NCI-H345 treated with DMSO at 0.1 percent for 48 hours (cell line): ENCODE data around the gene CFL1.
"Not testable (repeated sequence)": the region's sequence is repeated elsewhere in the genome, so short reads cannot be mapped to it uniquely, and the experiment has no call there.

Source experiments
- DNase-seq: peaks from one replicate; lab custom pipeline; 2025; ENCODE audit not compliant: unreplicated experiment; lab: John Stamatoyannopoulos, UW

The CFL1 gene

DNA sequence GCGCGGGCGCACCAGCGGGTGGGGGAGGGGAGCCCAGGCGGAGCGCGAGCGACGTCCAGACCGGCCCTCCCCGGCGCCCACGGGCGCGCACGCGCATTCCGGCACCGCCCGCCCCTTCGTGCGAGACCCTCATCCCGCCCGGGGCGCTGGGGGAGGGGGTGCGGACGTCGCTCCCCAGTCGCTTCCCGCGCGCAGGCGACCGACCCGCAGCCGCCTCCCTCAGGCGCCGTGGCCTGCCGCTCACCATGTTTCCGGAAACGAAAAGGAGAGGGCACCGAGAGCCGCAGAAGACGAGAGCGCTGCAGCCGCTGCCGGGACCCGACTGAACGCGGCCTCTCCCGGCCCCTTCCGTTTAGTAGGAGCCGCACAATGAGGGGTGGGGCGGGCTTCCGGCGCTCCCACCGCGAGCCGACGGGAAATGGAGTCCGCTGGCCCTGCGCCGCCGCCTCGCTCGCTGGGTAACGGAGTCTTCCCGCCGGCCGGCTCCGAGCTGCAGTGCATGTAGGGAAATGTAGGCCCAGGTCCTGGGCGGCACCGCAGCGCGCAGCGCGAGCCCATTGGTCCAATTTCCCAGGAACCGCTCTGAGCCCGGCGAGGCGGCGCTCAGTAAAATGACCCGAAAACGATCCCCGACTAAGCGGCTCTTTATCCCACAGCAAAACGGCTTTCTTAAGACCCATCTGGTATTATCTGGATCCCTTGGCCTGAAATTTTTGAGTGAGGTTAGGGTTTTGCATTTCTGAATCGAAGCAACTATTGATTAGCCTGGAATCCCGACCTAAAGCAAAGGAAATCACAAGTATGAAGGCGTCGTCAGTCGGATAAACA, at the start of gene CFL1:
CFL1 (minus strand) TSS at position 328 of the 828 bp plus-strand sequence; CDS start at position 247, 81 bp downstream.
- peak; percentile 97 for DNase-seq

DNA sequence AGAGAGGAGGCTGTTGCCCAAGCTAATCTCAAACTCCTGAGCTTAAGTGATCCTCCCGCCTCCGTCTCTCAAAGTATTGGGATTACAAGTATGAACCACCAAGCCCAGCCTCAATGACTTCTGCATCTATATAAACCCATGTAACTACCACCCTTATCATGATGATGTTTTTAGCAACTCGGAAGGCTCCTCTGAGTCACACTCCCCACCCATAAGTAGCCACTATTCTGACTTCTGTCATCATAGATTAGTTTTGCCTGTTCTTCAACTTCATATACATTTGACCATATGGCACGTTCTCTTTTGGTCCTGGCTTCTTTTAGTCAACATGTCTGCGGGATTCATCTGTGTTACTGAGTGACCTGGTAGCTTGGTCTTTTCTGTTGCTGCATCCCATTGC, 48.6 kb upstream of the CFL1 start:
- DNase-seq, result no peak

DNA sequence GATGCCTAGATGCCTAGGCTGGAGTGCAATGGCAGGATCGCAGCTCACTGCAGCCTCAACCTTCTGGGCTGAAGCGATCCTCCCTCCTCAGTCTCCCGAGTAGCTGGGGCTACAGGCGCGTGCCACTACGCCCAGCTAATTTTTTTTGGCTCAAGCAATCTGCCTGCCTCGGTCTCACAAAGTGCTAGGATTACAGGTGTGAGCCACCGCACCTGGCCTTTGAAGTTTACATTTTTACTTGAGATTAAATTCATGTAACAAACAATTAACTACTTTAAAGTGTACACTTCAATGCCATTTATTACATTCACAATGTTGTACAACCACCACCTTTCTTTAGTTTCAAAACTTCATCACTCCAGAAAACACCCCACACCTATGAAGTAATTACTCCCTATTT, 45.7 kb upstream of the CFL1 start:
- DNase-seq, result no peak

DNA sequence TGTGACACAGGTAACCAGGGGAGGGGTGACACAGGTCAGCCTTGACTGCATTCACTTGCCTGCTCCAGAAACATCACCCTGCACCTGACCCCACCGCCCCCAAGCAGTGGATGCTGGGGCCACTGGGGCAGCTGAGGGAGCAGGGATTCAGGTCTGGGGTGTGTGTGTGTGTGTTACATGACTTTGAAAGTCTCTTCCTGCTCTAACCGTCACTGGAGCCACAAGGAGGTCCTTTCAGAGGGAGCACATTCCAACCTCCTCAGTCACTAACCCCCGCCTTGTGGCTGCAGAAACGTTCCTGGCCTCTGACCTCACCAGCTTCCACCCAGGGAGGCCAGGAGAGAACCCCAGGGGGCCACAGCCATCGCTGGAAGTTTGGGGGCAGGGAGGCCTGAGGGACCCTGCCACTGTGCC, 45.1 kb upstream of the CFL1 start:
- no peak for DNase-seq

DNA sequence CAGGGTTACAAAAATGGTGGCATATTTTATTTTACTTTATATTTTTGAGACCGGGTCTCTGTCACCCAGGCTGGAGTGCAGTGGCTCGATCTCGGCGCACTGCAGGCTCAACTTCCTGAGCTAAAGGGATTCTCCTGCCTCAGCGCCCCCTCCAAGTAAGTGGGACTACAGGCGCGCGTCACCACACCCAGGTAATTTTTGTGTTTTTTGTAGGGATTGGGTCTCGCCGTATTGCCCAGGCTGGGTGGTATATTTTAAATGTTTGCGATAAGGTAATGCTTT, 42.9 kb upstream of the CFL1 start:
- no peak for DNase-seq

DNA sequence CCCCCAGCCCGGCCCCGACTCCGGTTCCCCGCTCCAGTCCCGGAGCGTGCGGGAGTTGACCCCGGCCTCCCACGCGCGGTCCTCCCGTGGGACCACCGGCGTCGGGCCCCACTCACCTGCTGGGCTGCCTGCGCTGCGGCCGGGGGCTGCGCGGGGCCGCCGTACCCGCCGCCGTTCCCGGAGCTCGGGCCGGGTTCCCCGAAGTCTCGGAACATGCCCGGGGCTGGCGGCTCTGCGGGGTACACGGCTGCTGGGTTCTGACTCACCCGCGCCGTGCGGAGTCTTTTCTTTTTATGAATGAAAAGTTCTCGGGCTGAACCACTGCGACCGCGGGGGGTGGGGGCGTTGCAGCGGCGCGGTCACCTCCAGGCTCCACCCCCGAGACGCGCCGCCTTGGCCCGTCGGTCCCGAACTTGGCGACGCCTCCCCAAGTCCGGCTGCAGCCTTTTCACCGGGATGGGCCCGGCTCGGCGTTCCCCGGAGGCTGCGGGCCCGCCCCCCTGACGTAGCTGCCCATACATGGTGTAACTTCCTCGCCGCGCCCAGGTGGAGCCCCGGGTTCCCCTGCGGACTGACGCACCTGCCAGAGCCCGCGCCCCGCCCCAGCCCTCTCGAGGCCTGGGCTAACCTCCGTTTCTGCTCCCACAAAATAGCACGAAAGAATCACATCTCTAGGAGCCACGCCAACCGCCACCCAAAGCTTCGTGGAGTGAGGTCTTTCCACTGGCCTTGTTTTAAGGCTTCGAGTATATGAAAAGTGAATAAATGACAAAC, 42.3 kb upstream of the CFL1 start, which contains the start of gene FOSL1:
FOSL1 (minus strand) TSS at position 264 of the 774 bp plus-strand sequence; CDS start at position 215, 49 bp downstream.
- peak; percentile 30 for DNase-seq

DNA sequence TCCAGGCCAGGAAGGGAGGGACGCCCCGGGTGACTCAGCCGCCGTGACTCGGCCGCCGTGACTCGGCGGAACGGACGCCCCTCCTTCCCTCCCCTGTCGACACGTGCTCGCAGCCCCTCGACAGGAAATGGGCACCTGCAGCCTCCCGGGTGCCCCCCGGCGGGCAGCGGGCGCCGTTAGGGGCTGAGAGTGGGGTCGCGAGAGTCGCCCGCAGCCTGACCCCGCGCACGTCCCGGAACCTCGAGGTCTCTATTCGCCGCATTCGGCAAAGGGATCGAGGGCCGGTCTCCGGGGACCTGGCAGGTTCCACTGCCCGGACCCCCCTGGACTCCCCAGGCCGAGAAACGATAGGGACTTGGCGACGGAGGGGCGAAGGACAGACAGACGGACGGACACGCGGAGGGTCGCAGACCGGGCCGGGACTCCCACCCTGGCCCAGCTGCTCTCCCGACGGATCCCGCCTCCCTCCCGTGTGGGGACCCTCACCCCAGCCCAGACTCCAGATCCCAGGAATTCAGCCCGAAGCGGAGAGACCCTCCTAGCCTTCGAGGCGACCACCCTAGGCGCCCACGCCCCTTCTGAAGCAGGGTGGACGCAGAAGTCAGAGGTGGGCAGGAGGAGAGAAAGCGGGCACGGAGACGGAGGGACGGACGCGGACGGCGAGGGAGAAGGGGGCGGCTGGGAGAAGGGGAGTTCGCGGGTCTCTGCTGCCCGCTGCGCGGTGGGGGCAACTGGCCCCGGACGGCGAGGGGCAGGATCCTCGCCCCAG, 41.6 kb upstream of the CFL1 start:
- DNase-seq, result no peak

DNA sequence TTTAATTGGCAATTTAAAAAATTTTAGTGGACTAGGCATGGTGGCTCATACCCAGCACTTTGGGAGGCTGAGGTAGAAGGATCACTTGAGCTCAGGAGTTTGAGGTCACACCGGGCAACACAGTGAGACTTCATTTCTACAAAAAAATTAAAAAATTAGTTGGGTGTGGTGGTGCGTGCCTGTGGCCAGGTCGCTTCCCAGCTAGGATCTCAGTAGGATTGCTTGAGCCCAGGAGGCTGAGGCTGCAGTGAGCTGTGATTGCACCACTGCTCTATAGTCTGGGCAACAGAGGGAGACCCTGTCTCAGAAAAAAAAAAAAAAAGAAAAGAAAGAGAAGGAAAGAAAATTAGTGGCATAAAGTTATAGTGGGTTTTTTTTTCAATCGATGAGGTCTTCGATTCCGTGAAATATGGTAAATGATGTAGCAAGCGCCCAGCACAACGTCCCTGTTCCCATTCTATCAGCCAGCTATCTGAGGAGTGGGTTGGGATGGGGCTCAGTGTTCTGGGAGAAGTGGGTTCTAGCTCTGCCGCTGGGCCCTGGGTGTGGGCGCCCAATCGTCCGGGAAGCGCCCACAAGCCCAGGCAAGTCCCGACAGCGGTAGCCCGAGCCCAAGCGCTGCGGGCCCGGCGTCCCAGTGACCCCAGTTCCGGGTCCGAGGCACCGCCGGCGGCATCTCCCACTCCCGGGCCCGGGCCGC, 40.8 kb upstream of the CFL1 start:
- DNase-seq, result no peak

DNA sequence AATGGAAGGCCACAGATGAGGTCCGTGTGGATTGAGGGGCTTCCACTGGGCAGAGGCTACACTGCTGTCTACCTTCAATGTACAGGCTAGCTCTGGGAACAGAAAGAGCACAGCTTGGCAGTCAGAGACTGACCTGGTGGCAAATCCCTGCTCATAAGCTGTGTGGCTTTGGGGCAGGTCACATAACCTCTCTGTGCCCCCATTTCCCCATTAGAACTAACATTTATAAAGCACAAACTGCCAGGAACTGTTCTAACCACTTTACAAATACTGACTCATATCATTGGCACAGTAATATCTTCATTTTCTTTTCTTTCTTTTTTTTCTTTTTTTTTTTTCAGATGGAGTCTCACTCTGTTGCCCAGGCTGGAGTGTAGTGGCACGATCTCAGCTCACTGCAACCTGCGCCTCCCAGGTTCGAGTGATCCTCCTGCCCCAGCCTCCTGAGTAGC, 39.1 kb upstream of the CFL1 start:
- DNase-seq, result no peak

DNA sequence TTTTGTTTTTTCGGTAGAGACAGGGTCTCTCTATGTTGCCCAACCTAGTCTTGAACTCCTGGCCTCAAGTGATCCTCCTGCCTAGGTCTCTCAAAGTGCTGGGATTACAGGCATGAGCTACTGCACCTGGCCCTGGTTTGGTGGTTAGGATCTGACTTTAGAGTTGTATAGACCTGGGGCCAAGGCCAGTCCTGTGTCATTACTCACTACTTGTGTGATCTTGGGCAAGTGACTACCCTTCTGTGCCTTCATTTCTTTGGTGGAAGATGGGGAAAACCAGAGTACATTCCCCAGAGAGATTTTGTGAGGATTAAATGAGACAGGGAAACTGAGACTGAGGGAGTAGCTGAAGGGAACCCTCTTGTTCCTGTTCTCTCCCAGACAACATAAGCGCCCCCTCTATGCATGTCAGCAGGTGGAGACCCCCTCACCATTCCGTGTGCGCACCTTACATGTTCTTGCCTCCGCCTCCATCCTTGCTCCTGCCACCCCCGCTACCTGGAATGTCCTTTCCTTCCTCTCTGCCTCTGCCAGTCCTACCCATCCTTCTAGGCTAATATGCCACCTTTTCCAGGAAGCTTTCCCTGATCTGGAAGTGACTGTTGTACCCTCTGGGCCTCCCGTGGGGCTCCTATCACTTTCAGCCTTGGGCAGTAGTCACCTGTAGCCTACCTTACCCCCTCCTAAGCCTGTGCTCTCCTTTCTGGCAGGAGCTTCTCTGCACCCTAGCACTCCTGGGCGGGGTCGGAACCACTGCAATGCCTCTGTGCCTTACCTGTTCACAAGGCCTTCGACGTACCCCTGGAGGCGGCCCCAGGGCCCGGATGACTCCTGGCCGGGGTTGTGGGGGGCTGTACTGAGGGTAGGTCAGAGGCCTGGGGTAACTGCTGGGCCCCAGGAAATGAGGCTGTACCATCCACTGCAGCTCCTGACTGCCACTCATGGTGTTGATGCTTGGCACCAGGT, 38.3 kb upstream of the CFL1 start:
- DNase-seq, result no peak

DNA sequence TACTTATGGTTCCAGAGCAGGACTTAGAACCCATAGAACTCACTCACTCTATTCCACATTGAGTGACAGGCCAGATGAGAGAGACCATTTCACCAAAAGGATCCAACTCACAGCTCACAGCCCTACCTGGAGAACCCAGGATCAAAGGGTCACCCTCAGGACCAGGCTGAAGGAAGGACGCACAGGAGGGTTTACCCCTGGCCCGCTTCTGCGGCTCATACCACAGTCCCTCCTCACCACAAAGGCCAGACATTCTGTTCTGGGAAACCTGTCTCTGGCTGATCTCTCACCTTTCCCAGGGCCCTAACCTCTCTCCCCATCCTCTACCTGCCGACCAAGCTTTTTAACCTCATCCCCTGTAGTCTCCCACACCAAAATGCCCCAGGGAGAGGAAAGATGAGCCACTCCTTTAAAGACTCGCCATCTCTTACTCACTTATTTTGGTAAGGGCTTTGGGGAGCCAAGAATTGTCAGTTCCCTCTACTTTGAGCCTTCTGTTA, 37.6 kb upstream of the CFL1 start:
- no peak for DNase-seq

DNA sequence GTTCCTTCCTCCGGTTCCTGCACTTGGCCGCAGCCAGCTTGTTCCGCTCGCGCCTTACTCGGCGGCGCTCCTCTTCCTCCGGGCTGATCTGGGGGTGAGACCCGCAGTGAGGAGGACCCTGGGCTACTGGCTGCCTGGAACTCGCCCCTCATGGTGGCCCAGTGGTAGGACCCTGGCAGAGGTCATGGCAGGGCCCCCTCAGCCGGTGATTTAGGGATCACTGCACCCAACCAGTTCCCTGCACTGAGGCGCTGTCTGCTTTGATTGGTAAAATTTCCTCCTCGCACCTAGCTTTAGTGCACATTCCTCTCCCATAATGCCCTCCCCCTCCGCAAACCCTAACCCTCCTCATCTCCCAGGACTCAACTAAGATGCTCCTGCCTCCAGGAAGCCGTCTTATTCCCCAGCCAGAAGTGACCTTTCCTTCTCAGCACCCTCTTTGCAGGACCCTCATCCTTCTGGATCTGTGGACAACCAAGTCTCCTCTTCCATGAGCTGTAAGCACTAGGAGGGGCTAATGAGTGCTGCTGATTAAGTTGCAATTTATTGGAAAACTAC, 36.1 kb upstream of the CFL1 start:
- DNase-seq, result no peak

DNA sequence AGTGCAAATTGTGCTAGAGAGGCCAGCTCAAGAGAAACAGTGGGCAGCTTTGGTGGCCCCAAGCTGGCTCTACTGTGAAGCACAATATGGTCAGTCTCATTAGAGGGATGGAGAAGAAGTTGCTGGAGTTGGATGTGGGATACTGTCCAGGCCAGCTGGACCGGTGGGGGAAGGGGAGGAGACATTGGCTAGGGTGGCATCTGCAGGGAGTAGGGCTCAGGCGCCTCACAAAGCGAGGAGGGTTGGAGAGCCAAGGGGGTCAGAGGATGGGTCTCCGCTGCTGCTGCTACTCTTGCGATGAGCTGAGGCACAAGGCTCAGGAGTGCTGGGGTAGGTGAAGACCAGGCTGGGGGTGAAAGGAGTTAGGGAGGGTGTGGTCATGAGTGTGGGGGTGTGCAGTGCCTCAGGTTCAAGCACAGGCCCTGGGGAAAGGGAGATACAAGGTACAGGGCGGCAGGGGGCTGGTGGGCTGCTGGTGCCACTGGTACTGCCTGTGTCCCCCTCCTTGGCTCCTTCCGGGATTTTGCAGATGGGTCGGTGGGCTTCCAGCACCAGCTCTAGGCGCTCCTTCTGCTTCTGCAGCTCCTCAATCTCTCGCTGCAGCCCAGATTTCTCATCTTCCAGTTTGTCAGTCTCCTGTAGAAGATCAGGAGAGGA, 34.8 kb upstream of the CFL1 start:
- DNase-seq, result no peak

DNA sequence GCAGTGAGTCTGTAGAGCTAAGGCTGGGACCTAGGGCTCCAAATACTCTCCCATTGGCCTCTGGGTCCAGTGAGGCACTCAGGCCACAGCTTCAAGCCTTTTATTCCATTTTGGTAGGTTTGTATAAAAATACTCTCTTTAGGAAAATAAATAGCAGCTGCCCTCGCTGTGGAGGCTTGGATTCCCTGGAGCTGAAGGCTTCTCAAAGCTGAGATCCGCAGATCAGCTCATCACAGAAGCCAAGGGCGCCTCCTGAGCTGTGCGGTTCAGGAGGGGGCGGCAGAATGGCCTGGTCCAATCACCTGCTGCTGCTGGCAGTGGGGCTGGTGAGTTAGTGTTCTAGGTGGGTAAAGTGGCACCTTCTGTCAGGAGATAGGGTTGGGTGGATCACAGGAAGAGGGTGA, 34.2 kb upstream of the CFL1 start:
- not testable (repeated sequence) for DNase-seq

DNA sequence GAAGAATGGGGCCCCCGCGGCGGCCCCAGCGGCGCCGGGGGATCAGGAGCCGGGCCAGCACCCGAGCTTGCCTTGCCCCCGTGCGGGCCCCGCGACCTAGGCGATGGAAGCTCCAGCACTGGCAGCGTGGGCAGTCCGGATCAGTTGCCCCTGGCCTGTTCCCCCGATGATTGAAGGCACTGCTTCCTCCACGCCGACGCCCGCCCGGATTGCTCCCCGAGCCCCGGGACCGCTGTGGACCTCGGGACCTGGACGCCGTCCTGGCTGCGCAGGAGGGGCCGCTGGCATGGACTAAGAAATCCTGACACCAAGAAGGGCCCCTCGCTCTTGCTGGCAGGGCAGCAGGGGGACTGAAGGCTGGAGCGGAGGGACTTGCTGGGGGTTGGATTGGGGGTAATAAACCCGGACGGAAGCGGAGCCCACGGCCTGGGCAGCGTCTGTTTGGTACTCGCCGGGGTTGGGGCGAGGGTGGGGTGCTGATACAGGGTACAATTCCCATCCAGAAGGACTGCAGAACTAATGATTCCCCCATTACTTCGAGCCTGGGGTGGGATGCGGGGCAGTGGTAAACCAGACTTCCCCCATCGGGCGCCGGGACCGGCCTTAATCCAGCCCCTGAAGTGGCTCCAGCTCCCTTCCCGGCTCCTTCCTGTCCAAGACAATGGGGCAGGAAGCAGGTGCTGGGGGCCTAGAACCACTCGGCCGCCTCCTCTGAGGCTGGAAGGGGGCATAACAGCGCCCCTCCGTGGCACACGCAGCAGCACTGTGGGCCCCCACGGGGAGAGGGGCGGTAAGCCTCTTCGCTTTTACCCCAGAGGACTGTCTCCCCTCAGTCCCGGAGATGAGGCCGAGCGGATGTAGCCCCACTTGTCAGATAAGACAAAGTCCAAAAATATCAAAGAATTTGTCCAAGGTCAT, 33.5 kb upstream of the CFL1 start:
- no peak for DNase-seq

DNA sequence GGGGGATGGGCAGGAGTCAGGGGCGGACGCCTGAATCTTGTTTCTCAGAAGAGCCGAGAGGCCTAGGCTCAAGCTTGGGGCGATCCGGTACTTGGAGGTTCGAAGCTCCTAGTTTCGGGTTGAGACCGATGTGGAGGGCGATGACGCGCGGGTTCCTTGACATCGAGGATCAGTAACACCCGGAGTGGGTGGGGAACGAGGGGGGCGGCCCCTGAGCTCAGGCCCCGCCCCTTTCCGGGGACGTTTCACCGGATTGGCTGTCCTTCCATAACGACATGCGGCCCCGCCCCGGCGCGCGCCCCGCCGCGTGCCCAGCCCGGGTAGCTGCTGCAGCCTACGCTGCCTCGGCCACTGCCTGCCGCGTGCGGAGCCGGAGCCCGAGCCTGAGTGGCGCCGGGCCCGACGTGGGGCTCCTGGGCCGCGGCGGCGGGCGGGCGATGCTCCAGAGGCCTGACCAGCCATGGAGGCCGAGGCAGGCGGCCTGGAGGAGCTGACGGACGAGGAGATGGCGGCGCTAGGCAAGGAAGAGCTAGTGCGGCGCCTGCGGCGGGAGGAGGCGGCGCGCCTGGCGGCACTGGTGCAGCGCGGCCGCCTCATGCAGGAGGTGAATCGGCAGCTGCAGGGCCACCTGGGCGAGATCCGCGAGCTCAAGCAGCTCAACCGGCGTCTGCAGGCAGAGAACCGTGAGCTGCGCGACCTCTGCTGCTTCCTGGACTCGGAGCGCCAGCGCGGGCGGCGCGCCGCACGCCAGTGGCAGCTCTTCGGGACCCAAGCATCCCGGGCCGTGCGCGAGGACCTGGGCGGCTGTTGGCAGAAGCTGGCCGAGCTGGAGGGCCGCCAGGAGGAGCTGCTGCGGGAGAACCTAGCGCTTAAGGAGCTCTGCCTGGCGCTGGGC, 32.6 kb upstream of the CFL1 start, which contains the start of gene CCDC85B:
CCDC85B (plus strand) TSS at position 350 of the 895 bp plus-strand sequence; CDS start at position 461, 111 bp downstream.
- DNase-seq, result peak; percentile 85
